Measurements from ENCODE around the gene KIF26B.

DNA sequence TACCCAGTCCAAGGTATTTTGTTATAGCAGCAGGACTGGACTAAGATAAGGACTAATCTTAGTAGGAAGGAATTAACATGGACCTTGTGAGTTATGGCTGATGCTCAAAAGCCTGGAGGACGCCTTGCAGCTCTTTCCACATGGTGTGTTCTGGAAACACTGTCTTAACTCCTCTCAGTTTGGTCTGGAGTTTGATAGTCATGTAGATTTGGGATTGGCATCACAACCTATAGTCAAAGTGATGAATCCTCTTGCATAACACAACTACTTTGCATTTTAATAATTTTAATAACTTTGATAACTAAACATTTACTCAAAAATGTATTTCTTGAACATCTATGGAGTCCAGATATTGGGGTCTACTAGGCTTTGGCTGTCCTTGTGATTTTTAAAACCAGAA lies 293.7 kb downstream of the KIF26B start:
- TF ChIP-seq, protein P1, sequence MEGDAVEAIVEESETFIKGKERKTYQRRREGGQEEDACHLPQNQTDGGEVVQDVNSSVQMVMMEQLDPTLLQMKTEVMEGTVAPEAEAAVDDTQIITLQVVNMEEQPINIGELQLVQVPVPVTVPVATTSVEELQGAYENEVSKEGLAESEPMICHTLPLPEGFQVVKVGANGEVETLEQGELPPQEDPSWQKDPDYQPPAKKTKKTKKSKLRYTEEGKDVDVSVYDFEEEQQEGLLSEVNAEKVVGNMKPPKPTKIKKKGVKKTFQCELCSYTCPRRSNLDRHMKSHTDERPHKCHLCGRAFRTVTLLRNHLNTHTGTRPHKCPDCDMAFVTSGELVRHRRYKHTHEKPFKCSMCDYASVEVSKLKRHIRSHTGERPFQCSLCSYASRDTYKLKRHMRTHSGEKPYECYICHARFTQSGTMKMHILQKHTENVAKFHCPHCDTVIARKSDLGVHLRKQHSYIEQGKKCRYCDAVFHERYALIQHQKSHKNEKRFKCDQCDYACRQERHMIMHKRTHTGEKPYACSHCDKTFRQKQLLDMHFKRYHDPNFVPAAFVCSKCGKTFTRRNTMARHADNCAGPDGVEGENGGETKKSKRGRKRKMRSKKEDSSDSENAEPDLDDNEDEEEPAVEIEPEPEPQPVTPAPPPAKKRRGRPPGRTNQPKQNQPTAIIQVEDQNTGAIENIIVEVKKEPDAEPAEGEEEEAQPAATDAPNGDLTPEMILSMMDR (IDR thresholded peaks at IDR 0.05): no peak
- TF ChIP-seq POLR2A (IDR thresholded peaks at IDR 0.05): no peak
